Ishikawa (cell line): ENCODE measurements around the gene TAF11L9.
"Not testable (repeated sequence)": the region's sequence is repeated elsewhere in the genome, so short reads cannot be mapped to it uniquely, and the experiment has no call there.

ENCODE experiments used
- RAD21 ChIP-seq: IDR thresholded peaks from 2 replicates; pipeline ENCODE4 v1.6.1; 2012; ENCODE audit warnings: low read depth
- USF1 ChIP-seq: IDR thresholded peaks from 2 replicates; pipeline ENCODE4 v1.6.1; 2012

DNA sequence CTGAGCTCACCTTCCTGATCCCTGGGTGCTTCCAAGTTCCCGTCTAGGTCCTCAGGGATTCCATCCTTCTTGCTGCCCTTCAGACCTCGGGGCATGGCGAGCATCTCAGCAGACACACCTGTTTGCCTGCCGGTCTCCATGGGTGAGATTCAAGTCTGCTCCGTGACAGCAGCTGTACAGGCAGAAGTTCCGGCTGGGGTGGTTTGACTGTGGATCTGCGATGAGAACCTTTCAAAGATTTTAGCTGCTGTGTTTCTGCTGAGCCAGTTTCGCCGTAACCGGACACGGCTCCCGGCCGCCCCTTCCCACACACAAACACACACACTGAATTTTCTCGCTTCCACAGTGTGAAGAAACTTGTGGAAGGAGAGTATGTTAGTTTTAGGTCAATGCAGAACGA is at the start of gene TAF11L9:
- TF ChIP-seq USF1, RAD21: not testable (repeated sequence)
